DMS153 (cell line): ENCODE data around the gene RCE1.

Experiments
- DNase-seq: peaks from one replicate; lab custom pipeline; 2025; lab: John Stamatoyannopoulos, UW

The RCE1 gene

DNA sequence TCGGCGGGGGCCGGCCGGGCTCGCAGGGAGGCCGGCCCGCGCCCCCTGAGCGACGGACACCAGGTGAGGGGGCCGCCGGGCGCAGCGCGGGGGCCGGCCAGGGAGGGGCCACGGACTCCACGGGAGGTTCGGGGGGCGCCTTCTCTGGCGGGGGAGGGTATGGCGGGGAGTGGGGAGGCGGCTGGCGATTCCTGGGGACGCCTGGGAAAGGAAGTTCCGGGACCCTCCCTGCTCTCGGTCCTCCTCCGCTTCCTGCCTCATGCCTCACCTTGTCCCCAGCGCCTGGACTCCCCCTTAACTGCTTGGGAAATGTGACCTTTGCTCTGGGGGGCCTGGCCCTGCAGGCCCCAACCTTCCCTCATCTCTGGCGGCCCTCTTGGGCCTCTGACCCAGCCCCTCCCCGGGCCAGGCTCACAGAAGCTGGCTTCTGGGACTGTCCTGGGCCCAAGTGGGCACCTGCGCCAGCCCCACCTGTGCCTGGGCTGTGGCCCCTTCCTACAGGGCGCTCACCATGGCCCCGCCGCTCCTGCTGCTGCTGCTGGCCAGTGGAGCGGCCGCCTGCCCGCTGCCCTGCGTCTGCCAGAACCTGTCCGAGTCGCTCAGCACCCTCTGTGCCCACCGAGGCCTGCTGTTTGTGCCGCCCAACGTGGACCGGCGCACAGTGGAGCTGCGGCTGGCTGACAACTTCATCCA is 14.1 kb downstream of the RCE1 start:
- no peak for DNase-seq

DNA sequence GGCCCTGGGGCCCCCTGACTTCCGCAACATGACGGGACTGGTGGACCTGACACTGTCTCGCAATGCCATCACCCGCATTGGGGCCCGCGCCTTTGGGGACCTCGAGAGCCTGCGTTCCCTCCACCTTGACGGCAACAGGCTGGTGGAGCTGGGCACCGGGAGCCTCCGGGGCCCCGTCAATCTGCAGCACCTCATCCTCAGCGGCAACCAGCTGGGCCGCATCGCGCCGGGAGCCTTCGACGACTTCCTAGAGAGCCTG is 14.6 kb downstream of the RCE1 start:
- DNase-seq, result no peak

GRCh38 chr11:66858186-66858938 is 15.1 kb downstream of the RCE1 start:
- no peak for DNase-seq

- no peak for DNase-seq
Measured at GRCh38 chr11:66858939-66859685, 15.9 kb downstream of the RCE1 start.

DNA sequence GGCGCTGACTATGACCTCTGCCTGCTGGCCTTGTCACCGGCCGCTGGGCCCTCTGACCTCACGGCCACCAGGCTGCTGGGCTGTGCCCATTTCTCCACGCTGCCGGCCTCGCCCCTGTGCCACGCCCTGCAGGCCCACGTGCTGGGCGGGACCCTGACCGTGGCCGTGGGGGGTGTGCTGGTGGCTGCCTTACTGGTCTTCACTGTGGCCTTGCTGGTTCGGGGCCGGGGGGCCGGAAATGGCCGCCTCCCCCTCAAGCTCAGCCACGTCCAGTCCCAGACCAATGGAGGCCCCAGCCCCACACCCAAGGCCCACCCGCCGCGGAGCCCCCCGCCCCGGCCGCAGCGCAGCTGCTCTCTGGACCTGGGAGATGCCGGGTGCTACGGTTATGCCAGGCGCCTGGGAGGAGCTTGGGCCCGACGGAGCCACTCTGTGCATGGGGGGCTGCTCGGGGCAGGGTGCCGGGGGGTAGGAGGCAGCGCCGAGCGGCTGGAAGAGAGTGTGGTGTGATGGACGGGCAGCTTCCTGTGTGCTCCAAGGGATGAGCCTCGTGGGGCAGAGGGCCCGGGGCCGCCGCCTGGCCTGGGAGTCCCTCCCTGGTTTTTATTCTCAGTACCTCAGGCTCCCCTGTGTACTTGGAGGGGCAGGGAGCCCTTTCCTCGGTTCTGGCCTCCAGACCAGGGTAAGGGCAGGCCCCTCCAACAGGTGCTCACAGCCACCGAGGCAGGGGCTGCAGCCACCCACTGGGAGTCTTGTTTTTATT is 16.6 kb downstream of the RCE1 start:
- DNase-seq, result no peak

DNA sequence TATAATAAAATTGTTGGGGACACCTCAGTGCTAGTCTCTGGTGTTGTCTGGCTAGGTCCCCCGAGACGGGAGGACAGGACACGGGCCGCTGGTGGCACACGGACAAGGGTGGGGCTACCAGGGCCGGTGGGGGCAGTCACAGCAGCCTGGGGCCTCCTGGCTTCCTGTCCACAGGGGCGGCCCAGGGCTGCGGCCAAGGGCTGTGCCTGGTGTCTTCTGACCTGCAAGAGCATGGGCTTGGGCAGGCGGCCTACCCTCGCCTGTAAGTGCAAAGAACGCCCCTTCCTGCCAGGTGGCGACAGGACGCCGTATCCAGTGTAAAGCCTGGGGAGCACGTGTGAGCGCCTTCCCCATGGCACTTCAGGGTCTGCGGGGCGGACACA is 17.2 kb downstream of the RCE1 start:
- no peak for DNase-seq

GRCh38 chr11:66861038-66861773 is 18.0 kb downstream of the RCE1 start:
- no peak for DNase-seq

DNA sequence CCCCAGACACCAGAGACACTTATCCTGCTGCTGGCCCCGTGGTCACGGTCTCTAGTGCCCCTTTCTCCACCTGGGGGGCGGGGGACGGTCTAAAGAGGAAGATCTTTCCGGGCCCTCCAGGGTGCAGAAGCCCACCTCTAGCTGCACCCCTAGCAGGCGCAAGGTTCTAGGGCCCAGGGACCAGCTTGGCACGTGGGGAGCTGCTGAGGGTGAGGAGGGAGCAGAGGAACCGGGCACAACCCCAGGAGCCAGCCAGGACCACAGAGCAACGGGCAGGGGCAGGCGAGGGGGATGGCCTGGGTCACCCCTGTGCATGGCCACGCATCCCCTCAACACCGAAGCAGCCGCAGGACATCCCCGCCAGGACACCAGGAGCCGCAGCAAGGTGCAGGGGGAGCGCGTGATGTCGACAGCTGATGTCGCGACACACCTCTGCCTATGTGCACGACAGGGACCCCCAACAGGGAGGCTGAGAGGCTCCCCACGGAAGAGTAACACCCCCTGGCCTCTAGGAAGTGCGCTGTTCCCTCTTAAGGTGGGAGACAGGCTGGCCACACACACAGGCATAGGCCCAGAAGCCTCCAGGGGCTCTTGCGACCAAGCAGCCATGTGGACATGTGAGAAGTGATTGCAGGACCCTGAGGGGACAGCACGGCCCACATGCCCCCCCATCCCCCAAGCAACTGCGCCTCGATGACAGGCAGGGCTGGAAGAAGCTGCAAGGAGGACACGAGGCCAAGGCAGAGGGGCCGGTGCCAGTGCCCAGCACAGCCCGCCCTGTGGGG is 18.7 kb downstream of the RCE1 start:
- DNase-seq, result no peak

- no peak for DNase-seq
Measured at GRCh38 chr11:66862559-66863037, 19.4 kb downstream of the RCE1 start.

- DNase-seq, result no peak
Measured at GRCh38 chr11:66863428-66864125, 20.3 kb downstream of the RCE1 start.

DNA sequence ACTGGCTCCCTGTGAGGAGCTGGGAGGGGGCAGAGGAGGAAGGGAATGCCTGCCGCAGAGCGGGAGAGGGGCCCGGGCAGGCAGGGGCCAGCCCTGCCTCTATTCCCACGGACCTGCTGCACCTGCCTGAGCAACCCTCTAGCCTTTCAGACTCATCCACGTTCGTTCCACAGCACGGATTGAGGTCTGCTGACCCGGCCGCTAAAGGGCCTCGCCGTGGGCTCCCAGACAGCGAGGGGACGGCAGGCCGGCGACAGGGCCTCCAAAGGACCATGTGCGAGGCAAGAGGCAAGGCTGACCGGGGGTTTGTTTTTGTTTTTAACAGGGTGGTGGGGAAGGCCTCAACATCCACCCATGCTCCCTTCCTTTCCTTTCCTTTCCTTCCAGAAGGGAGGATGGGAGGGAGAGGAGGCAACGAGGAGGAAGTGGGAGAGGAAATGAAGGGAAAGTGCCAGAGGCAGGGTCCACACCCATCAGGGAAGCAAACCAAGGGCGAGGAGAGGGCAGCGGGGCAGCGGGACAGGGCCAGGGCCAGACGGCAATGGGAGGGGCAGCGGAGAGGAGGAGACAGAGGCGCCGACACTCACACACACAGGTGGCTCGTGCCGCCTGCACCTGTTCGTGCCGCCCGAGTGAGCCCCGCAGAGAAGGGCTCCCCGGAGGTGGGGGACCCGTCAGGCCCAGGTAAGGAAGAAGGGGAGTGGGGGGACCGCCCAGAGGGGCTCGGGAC is 21.1 kb downstream of the RCE1 start:
- no peak for DNase-seq

DNA sequence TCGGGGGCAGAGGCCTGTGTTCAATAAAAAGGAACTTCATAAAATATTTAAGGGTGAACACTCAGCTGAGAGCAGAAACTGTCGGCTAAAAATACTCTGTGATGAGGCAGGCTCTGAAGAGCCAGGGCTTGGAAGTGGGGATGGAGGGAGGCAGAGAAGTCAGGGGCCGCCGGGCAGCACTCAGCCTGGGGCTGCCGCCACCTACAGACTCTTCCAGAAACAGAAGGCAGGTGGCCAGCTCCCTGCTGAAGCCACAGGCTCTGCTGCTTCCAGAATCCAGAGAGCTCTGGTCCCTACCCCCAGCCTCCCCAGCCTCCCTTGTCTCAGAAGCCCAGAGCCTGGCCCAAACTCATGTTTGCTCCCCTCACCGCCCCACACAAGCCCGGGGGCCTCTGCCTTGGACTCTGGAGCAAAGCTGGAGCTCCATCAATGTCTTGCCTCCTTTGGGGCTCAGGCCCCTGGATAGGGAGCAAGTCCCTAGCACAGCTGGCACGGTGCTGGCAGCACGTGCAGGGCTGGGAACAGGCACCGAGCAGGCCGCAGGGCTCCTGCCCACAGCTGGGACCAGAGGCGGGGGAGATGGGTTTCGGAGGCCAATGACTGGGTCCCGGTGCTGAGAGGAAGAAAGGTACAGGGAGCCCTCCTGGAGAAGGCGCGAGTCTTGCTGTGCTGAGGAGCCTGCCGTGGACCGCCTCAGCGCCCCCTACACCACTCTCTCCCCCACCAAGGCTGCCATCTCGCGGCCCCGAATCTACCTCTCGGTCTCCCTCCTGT is 21.9 kb downstream of the RCE1 start:
- DNase-seq, result peak; percentile 11

DNA sequence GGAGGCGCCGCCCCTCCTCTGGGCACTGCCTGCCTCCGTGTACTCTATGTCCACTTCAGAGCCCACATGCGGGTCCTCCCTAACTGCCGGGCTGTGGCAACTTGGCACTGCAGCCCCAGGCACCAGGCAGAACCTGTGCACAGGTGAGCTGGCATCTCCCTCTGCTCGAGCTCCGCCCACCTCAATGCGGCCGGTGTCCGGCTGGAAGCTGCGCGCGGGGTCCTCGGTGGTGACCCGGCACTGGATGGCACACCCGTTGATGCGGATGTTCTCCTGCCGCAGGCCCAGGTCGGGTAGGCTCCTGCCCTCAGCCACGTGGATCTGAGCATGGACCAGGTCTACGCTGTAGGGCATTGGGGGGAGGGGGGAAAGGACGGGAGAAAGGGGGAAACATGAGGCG is 22.8 kb downstream of the RCE1 start:
- no peak for DNase-seq

DNA sequence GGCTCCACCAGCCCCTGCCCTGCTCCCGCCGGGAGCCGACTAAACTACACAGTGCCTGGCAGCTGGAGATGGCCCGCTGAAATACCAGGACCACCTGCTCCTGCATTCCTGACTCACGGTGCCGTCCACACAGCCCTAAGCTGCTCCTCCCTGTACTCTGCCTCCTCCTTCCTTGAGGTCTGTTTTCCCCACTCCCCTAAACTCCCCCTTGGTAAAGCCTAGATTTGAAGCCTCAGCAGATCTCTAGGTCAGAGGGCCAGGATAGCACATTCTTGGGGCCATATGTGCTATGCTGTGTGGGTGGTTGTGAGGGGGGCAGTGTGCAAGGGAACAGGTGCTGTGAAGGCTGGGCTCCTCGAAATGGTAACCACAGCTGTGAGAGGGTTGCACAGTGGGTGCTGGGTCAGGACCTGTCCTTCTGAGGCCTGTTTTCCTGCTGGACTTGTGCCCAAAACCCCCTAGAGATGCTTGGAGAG is 23.3 kb downstream of the RCE1 start:
- no peak for DNase-seq

- DNase-seq, result no peak
Measured at GRCh38 chr11:66867425-66868040, 24.3 kb downstream of the RCE1 start.

- DNase-seq, result no peak
Measured at GRCh38 chr11:66868082-66868725, 25.0 kb downstream of the RCE1 start.

DNA sequence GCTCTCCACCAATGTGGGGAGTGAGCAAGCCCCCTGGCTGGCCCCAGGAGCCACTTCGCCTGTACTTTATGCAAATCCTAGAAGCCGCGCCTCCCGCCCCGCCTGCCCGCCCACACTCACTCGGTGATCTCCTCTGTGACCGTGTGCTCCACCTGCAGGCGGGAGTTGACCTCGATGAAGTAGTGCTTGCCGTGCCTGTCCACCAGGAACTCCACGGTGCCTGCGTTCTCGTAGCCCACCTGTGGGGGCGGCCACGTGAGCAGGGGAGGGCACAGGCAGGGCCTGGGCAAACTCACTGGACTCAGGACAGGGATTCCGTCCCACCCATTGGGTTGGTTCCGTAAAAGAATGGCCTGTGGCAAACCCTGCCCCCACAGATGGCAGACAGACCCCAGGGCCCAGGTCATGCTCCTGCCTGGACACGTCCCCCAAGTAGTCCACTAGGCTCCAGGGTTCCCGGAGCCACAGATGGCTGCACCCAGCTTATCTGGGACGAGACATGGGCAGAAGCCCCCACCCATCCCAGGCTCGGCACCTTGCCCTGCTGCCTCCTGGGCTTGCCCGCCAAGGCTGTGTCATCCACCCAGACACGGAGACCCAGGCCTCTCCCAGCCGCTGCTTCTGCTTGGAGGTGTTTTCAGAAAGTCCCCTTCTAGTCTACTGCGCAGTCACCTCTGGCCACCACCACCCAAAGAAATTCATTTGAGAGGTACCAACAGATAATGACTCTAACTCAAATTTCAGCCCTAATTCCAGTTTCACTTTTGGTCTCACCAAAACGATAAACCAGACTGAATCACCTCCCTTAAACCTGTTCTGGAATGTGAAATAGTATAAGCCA is 25.7 kb downstream of the RCE1 start:
- DNase-seq, result no peak
